ENCODE measurements around the gene EMSY.
A peak's percentile ranks its signal among the peaks of the same experiment; 100 is the strongest.
"Not testable (repeated sequence)": the region's sequence is repeated elsewhere in the genome, so short reads cannot be mapped to it uniquely, and the experiment has no call there.

Gene EMSY

DNA sequence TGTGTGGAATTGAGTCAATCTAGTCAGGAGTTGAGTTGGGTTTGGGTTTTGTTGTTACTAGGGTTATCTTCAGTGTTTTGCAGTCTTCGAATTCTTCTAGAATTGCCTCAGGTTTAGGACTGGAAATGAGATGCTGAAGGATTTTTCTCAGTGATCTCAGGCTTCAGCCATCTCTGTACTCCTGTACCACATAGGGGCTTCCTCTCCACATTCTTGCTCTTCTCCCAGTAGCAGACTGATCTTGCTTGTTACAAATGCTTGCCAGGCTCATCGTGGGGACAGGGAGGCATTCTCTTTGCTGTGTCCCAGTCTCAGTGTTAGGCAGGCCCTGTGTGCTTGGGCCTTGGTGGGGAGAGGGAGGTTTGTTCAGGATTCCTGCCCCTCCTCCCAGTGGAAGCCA is 129.6 kb downstream of the EMSY start:
- DNase-seq (ENCODE audit: low spot score) = no peak

GRCh38 chr11:76574879-76575278 is 130.1 kb downstream of the EMSY start:
- DNase-seq (ENCODE audit: low spot score) = no peak

DNA sequence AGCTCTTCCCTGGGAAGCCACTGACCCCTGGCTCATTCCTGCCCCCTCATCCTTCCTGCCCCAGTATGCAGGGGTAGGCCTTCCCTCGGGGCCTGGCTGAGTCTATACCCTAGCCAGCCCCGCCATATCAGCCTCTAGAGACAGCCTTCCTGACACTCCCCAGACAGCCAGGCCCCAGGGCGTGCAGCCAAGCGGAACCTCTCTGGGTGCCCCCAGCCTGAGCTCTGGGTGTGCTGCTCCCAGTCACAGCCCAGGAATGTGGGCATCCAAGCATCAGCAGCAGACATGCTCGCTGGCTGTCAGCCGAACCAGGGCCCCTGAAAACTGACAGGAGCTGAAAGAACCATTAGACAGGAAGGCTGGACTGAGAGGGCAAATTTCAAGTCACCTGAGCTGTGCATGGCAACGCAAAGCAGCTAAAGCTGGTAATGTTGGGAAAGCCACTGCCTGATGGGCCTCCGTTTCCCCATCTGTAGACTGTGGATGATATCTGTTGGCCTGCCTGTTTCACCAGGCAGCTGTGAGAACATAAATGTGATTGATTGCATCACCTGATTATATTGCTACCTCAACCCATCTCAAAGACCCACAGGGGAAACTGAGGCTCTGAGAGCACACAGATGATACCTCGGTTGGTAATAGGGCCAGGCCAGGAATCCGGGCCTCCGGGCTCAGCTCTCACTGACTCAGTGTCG is 132.6 kb downstream of the EMSY start:
- peak; percentile 75 for DNase-seq (ENCODE audit: low spot score)

- no peak for DNase-seq (ENCODE audit: low spot score)
Observed at GRCh38 chr11:76577921-76578653, 133.3 kb downstream of the EMSY start.

DNA sequence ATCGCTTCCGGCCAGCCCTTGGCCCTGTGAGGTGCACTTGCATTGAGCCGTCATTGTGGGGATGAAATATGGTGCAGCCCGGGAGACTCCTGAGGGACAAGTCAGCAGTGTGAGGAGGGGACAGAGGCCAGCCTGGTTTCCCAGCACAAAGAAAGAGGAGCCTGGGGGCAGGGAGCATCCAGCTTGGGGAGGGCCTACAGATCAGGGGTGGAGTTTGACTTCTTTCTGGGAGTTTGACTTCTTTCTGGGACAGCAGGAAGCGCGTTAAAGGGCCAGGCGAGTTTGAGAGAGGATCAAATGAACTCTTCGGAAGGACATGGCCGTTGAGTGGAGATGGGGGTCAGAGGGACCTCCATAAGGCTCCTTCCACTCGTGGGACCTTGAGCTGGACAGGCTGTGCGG is 133.8 kb downstream of the EMSY start:
- no peak for DNase-seq (ENCODE audit: low spot score)

DNA sequence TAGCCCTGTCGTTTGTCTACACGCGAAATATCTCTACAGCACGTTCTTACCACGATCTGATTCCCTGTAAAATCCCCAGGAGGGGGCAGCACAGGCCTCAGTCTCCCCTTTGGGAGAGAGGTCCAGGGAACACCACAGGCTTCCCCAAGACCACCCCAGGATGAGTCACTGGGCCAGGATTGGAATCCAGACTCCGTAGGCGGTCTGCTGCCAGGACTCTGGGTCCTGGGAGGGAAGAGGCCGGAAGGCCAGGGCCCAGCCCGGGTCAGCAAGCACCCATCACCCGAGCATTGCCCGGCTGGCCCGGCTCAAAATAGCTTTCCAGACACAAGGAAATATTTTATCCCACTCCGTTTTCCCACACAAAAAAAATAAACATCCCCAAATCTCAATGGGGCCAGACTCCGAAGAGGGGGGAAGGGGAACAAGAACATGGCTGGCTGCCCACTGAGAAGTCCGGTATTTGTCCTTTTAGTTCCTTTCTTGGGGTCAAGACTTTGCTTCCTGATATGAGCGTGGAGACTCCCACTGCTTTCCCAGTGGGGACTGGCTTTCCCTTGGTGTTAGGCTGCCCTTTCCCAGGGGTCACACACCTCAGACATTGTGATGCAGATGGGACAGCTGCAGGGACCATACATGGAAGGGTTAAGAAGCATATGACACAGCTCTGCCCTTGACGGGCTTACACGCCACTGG is 134.4 kb downstream of the EMSY start:
- no peak for DNase-seq (ENCODE audit: low spot score)

DNA sequence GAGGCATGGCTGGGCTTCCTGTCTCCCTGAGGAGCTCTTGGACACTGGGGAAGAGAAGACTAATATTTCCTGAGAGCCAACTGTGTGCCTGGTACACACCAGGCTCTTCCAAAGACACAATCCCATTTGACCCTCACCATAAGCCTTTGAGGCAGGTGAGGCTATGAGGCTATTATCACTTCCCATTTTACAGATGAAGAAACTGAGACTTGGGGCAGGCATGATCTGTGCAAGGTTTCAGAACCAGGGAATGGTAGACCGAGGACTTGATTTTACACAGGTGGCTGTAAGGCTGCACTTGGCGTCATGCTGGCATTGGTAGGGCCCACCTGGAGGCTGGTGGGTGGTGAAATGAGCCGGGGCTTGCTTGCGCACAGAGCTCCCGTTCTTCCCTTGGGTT is 134.9 kb downstream of the EMSY start:
- no peak for DNase-seq (ENCODE audit: low spot score)

- not testable (repeated sequence) for DNase-seq (ENCODE audit: low spot score)
Observed at GRCh38 chr11:76582471-76582870, 137.7 kb downstream of the EMSY start.

GRCh38 chr11:76587820-76588454 is 143.1 kb downstream of the EMSY start:
- no peak for DNase-seq (ENCODE audit: low spot score)

- DNase-seq (ENCODE audit: low spot score) = no peak
Observed at GRCh38 chr11:76588455-76589325, 143.9 kb downstream of the EMSY start.

DNA sequence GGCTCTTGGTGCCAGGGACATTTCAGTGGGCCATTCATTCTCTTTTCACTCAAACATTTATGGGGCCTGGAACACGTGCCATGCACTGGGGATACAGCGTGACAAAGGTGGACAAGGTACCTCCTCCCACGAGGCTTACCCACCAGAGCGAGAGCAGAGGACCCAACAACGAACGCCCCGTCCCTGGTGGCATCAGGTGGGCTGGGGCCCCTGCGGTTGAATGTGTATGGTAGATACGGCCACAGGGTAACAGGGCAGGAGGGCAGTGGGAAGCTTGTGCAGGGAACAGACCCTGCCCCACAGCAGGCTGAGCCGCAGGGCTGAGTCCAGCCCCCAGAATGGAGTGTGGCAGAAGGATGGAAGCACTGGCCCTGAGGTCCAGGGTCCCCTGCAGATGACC is 144.7 kb downstream of the EMSY start:
- no peak for DNase-seq (ENCODE audit: low spot score)

GRCh38 chr11:76589964-76590950 is 145.4 kb downstream of the EMSY start:
- no peak for DNase-seq (ENCODE audit: low spot score)

DNA sequence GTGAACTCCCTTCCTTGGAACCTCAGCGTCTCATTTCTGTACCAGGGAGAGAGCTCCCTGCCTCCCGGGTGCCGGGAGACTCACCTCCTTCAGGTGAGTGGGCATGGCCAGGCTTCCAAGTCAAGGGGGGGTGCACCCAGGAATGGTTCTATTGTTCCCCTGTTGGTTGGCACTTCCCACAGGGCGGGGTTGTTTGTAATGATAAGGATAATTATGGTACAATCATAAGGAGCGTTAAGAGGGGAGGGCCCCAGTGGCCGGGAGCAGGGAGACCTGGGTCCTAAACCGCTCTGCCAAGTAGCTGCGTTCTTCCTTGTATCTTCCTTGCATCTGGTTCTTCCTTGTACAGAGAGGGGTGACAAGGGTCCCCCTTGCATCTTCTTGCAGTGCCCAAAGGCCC is 146.6 kb downstream of the EMSY start:
- DNase-seq (ENCODE audit: low spot score) = no peak

DNA sequence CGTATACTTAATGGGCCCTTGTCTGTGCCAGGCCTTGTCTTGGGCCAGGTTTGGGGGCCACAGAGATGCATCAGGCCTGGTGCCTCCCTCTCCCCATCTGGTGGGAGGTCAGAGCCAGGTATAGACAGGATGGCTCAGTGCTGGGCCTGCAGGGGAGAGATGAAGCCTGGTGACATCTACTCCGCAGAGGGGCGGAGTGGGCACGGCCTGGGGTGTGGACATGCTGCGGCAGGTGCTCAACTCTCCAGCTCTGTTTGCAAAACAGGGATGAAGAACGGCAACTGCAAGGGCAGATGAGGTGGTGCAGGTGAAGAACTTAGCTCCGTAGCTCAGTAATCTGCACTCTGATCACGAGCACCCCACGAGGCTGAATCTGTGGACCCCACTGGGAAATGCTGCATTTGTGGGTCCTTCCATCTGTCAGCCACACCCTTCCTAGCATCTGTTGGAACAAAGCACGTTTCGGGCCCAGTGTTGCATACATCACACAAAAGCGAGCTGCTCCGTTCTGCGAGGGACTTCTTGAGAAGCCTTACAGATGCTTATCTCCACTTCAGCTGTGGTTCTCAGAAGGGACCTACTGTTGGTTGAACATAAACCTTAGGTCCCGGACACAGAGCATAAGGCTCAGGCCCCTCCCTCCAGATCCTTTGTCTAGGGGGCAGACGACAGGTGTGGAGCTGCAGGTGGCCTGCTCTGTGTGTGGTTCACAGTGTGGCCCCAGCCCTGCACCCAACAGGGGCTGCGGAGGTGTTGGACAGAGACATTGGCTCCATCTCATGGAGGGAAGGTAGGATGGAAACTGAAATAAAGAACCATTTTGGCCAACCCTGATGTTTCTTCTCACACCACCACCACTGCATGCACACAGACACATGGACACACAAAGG is 147.5 kb downstream of the EMSY start:
- DNase-seq (ENCODE audit: low spot score) = no peak

DNA sequence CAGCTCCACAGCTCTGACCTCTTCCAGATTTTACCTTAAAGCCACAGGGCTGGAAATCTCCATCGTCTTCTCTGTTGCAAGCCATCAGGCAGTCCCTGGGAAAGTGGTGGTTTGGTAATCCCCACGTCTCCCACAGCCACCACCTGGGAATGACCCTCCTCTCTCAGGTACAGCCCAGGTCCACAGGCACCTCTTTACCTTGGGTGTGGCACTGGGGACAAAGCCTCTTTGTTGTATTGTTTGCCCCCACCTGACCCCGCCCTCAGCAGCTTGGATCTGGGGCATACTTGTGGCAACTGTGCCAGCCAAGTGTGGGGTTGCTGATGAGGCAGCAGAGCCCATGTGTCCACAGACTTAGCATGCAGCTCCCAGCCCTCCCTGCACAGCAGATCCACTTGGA is 148.1 kb downstream of the EMSY start:
- peak; percentile 92 for DNase-seq (ENCODE audit: low spot score)

DNA sequence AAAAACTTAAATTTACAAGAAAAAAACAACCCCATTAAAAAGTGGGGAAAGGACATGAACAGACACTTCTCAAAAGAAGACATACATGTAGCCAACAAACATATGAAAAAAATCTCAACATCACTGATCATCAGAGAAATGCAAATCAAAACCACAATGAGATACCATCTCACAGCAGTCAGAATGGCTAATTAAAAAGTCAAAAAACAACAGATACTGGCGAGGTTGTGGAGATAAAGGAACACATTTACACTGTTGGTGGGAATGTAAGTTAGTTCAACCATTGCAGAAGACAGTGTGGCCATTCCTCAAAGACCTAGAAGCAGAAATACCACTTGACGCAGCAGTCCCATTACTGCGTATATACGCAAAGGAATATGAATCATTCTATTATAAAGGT is 150.3 kb downstream of the EMSY start:
- not testable (repeated sequence) for DNase-seq (ENCODE audit: low spot score)

- no peak for DNase-seq (ENCODE audit: low spot score)
Observed at GRCh38 chr11:76596652-76597051, 151.8 kb downstream of the EMSY start.

DNA sequence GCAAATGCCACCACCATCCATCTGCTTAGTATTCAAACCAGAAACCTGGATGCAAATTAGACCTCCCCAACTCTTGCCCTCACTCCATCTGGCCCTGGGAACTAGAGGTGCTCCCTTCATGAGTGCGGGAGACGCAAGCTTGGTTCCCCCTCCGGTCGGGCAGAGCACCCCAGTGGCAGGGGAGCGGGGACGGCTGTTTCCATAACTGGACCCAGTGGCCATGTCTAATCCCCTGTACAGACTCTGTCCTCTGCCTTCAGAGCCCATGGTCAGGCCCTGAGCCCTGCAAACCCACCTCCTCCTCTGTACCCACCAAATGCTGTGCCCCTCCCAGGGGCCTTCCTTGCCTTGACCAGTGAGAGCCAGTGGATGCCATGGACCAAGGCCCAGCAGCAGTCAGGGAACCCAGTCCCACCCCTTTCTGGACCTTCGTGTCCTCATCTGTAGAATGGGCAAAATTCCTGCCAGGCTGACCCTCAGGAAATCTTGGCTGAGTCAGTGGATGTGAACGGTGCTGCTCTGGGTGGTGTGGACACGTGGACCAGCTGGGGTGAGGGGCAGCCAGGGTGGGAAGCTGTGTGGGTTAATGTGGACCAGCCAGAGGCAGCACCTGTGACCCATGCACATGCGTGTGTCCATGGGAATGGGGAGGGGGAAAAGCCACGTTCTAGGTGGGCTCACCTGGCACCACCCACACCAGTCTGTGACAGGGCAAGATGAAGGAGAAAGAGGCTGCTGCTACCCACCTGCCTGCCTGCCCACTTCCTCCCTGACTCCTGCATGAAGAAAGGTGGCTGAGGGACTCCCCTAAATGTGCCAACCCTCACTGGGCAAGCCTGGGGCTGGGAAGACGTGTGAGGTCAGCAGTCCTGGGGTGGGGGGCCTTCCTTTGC is 153.0 kb downstream of the EMSY start:
- DNase-seq (ENCODE audit: low spot score) = no peak

Measured in SW480 (cell line).